H1 (cell line): ENCODE measurements around the gene CKM. TPM values are rescaled to one million over a fixed set of nuclear protein-coding genes. Genes with fewer than 3 reads are reported as not detected.

Experiments
- CTBP2 ChIP-seq: IDR thresholded peaks from 2 replicates; pipeline ENCODE4 v1.7.0; 2011; ENCODE audit warnings: borderline replicate concordance, mild to moderate bottlenecking, moderate library complexity, mixed read lengths, low read length; ENCODE audit not compliant: insufficient read depth, insufficient read length
- KDM4A ChIP-seq: IDR thresholded peaks from one replicate; pipeline ENCODE4 v1.7.1; 2012; ENCODE audit warnings: low read depth, mild to moderate bottlenecking, moderate library complexity, low read length, inconsistent platforms; ENCODE audit not compliant: severe bottlenecking
- POLR2AphosphoS5 ChIP-seq: IDR thresholded peaks from 2 replicates; pipeline ENCODE4 v1.6.1; 2011; ENCODE audit warnings: low read depth, low read length
- RBBP5 ChIP-seq: IDR thresholded peaks from 2 replicates; pipeline ENCODE4 v1.7.1; 2012; ENCODE audit warnings: low read depth, mild to moderate bottlenecking, inconsistent platforms, low read length, moderate library complexity, borderline replicate concordance
- SP2 ChIP-seq: IDR thresholded peaks from 2 replicates; pipeline ENCODE4 v1.6.1; 2012; ENCODE audit warnings: mild to moderate bottlenecking, low read length, inconsistent platforms
- polyA plus RNA-seq, 7 experiments: library from polyadenylated mRNA; depleted of rRNA in 3 of 7; stranded (reverse) in 5 of 7; unstranded in 2 of 7; fragments of >200 nt in 5 of 7; fragments of 200-250 nt in 2 of 7; gene quantifications; 1 replicate in 5 of 7; 2 replicates in 1 of 7; 4 replicates in 1 of 7; pipeline versions ENCODE4 v1.2.1 to v1.2.3, GENCODE V29; 2011 to 2013; ENCODE audit warnings: missing spikeins in 2 of 7, mixed read lengths in 2 of 7
- total RNA-seq: library from RNA; stranded (reverse); fragmentation: NEBNext Ultra II Directional; extraction: Animal tissue kit (Norgen Biotek cat#: 25700); gene quantifications from 2 replicates; pipeline ENCODE4 v1.2.1, GENCODE V29; 2021
- TF ChIP-seq, protein P1 (sequence below): fragments of 300-600 bp; sonication (generic); IDR thresholded peaks from 2 replicates; pipeline ENCODE4 v1.7.1; 2012; ENCODE audit warnings: low read length, moderate library complexity, mild to moderate bottlenecking, inconsistent platforms; ENCODE audit not compliant: insufficient replicate concordance
- TF ChIP-seq, protein P2 (sequence below): IDR thresholded peaks from 2 replicates; pipeline ENCODE4 v1.6.1; 2011; ENCODE audit warnings: low read depth, mild to moderate bottlenecking, low read length; ENCODE audit not compliant: insufficient read depth
- TF ChIP-seq, protein P3 (sequence below): IDR thresholded peaks from 2 replicates; pipeline ENCODE4 v1.6.1; 2012; ENCODE audit warnings: inconsistent platforms

Gene CKM
- total and polyA plus RNA-seq, 2 of the 8 experiments (the other 6 are each of a cell fraction or from before 2014, with no cell fraction given) = 0.08 TPM; not detected in 1

DNA sequence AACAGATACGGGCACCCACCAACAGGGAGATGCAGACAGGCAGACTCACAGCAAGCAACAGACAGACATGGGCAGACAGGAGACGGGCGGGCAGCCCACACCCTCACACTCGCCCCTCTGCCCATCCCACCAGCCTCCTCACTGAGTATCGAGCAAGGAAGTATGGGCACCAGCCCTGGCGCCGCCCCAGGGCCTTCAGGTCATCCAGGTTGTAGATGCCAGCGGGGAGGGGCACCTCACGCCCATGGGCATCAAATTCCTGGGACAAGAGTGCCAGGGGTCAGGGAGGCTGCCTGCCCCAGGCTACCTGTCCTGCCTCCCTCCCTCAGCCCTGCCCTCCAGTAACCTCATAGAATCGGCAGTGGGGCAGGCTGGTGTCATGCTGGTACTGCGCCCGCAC lies 42.0 kb upstream of the CKM start (continued):
- TF ChIP-seq, protein P1, sequence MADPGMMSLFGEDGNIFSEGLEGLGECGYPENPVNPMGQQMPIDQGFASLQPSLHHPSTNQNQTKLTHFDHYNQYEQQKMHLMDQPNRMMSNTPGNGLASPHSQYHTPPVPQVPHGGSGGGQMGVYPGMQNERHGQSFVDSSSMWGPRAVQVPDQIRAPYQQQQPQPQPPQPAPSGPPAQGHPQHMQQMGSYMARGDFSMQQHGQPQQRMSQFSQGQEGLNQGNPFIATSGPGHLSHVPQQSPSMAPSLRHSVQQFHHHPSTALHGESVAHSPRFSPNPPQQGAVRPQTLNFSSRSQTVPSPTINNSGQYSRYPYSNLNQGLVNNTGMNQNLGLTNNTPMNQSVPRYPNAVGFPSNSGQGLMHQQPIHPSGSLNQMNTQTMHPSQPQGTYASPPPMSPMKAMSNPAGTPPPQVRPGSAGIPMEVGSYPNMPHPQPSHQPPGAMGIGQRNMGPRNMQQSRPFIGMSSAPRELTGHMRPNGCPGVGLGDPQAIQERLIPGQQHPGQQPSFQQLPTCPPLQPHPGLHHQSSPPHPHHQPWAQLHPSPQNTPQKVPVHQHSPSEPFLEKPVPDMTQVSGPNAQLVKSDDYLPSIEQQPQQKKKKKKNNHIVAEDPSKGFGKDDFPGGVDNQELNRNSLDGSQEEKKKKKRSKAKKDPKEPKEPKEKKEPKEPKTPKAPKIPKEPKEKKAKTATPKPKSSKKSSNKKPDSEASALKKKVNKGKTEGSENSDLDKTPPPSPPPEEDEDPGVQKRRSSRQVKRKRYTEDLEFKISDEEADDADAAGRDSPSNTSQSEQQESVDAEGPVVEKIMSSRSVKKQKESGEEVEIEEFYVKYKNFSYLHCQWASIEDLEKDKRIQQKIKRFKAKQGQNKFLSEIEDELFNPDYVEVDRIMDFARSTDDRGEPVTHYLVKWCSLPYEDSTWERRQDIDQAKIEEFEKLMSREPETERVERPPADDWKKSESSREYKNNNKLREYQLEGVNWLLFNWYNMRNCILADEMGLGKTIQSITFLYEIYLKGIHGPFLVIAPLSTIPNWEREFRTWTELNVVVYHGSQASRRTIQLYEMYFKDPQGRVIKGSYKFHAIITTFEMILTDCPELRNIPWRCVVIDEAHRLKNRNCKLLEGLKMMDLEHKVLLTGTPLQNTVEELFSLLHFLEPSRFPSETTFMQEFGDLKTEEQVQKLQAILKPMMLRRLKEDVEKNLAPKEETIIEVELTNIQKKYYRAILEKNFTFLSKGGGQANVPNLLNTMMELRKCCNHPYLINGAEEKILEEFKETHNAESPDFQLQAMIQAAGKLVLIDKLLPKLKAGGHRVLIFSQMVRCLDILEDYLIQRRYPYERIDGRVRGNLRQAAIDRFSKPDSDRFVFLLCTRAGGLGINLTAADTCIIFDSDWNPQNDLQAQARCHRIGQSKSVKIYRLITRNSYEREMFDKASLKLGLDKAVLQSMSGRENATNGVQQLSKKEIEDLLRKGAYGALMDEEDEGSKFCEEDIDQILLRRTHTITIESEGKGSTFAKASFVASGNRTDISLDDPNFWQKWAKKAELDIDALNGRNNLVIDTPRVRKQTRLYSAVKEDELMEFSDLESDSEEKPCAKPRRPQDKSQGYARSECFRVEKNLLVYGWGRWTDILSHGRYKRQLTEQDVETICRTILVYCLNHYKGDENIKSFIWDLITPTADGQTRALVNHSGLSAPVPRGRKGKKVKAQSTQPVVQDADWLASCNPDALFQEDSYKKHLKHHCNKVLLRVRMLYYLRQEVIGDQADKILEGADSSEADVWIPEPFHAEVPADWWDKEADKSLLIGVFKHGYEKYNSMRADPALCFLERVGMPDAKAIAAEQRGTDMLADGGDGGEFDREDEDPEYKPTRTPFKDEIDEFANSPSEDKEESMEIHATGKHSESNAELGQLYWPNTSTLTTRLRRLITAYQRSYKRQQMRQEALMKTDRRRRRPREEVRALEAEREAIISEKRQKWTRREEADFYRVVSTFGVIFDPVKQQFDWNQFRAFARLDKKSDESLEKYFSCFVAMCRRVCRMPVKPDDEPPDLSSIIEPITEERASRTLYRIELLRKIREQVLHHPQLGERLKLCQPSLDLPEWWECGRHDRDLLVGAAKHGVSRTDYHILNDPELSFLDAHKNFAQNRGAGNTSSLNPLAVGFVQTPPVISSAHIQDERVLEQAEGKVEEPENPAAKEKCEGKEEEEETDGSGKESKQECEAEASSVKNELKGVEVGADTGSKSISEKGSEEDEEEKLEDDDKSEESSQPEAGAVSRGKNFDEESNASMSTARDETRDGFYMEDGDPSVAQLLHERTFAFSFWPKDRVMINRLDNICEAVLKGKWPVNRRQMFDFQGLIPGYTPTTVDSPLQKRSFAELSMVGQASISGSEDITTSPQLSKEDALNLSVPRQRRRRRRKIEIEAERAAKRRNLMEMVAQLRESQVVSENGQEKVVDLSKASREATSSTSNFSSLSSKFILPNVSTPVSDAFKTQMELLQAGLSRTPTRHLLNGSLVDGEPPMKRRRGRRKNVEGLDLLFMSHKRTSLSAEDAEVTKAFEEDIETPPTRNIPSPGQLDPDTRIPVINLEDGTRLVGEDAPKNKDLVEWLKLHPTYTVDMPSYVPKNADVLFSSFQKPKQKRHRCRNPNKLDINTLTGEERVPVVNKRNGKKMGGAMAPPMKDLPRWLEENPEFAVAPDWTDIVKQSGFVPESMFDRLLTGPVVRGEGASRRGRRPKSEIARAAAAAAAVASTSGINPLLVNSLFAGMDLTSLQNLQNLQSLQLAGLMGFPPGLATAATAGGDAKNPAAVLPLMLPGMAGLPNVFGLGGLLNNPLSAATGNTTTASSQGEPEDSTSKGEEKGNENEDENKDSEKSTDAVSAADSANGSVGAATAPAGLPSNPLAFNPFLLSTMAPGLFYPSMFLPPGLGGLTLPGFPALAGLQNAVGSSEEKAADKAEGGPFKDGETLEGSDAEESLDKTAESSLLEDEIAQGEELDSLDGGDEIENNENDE = no peak
- TF ChIP-seq SP2 (no peak), POLR2AphosphoS5 (no peak), CTBP2 (no peak), RBBP5 (no peak), KDM4A (no peak)
- TF ChIP-seq, protein P2, sequence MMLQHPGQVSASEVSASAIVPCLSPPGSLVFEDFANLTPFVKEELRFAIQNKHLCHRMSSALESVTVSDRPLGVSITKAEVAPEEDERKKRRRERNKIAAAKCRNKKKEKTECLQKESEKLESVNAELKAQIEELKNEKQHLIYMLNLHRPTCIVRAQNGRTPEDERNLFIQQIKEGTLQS = no peak
- TF ChIP-seq, protein P3, sequence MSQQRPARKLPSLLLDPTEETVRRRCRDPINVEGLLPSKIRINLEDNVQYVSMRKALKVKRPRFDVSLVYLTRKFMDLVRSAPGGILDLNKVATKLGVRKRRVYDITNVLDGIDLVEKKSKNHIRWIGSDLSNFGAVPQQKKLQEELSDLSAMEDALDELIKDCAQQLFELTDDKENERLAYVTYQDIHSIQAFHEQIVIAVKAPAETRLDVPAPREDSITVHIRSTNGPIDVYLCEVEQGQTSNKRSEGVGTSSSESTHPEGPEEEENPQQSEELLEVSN = no peak
